Measurements from ENCODE around the gene NES.

Gene NES

DNA sequence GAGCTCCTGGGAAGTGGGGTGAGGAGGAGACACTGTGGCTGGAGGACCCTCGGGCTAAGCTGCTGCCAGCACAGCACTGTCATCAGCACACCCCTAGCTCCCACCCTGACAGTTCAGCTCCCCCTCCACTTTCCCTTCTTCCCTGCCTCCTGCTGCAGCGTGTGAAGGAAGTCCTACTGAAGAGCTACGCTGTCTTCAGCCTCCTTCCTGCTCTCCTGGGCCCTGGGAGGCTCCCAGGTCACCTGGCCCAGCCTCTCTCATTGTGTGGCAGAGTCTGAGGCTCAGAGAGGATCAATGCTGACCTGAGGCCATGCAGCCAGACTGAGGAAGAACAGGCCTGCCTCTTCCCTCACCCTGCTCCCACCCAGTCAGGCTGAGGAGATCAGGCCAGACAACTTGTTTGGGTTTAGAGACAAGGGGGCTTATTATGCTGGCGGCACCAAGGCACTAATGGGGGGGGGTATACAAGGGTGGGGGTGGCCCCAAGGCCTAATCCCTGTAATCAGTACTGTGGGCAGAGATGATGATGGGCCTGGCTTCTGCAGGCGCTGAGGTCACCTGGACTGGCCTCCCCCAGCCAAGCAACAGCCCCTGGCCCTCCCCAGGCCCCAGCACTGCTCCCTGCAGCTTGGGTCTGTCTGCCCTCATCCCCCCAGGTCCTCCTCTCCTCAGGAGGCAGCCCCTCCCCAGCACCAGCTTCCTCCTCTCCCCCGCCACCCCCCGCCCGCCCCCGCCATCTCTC lies 9.1 kb downstream of the NES start:
- H3K4me1 ChIP-seq (ENCODE audit: control insufficient read depth, insufficient read depth, low read length, unreplicated experiment): peaks cover 13% of the 10 kb centered on the region
- H3K27ac ChIP-seq (ENCODE audit: low read depth, low read length): no peak overlapping the region
- H2AFZ ChIP-seq (ENCODE audit: low read length, unreplicated experiment): no peak overlapping the region
- no peaks in the 10 kb centered on the region for H3K36me3 ChIP-seq (ENCODE audit: insufficient read depth, low read length)
- H3K79me2 ChIP-seq (ENCODE audit: control insufficient read depth, insufficient read depth, low read length, unreplicated experiment): no peaks in the 10 kb centered on the region
- H3K27me3 ChIP-seq (ENCODE audit: insufficient read depth, low read length): no peaks in the 10 kb centered on the region
- H3K4me3 ChIP-seq (ENCODE audit: low read depth, low read length): no peak overlapping the region

DNA sequence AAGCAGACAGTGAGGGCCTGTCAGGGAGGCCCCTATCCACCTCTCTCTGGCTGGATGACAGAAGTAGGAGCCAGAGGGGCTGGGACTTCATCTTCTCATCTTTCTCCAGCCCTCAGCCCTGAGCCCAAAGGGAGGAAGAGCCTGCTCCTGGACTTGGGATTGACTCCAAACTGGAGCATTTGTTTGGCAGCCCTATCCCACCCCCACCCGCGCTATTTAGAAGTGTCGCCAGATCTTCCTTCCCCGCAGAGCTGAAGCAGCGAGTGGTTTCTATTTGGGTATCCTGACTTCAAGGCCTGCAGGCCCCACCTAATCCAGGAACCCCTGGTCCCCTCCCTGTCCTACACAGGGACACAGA lies 9.6 kb downstream of the NES start:
- Histone ChIP-seq H3K4me3 (ENCODE audit: low read depth, low read length) (no peak overlapping the region), H3K79me2 (ENCODE audit: control insufficient read depth, insufficient read depth, low read length, unreplicated experiment) (no peaks in the 10 kb centered on the region), H3K27me3 (ENCODE audit: insufficient read depth, low read length) (no peaks in the 10 kb centered on the region), H2AFZ (ENCODE audit: low read length, unreplicated experiment) (no peak overlapping the region), H3K27ac (ENCODE audit: low read depth, low read length) (no peak overlapping the region), H3K4me1 (ENCODE audit: control insufficient read depth, insufficient read depth, low read length, unreplicated experiment) (peaks cover 18% of the 10 kb centered on the region), H3K36me3 (ENCODE audit: insufficient read depth, low read length) (no peaks in the 10 kb centered on the region)

DNA sequence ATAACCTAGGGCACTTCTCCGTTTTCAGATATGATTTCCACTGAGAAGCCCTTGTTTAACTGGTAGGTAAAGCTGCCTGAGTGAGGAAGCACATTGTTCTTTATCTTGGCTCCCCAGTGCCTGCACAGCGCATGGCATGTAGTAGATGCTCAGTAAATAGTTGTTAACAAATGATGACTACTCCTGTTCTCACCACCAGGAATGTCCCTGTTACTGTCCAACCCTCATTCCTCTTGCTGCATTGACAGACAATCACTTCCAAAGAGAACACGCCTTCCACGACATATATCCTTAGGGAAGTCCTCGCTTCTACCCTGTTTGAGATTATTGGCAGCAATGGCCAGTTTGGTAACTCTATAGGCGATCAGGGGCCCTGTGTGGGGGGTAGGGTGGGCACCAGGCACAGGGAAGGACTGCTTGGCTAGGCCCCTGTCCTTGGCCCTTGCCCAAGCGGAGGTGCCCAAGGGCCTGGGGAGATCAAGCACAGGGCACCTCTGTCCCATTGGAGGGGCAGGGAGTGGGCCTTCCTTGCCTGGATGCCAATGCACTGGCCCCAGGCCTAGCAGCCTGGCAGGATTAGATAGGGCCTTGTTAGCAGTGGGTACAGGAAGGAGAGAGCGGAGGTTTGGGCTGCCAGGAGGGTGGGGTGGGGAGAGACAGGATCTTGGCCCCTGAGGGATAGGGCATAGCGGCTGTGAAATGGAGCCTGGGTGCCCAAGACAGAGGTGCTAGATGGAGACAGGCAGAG lies 10.2 kb downstream of the NES start:
- Histone ChIP-seq H3K4me1 (ENCODE audit: control insufficient read depth, insufficient read depth, low read length, unreplicated experiment) (peaks cover 23% of the 10 kb centered on the region), H3K36me3 (ENCODE audit: insufficient read depth, low read length) (no peaks in the 10 kb centered on the region), H3K4me3 (ENCODE audit: low read depth, low read length) (no peak overlapping the region), H3K27me3 (ENCODE audit: insufficient read depth, low read length) (no peaks in the 10 kb centered on the region), H3K27ac (ENCODE audit: low read depth, low read length) (no peak overlapping the region), H2AFZ (ENCODE audit: low read length, unreplicated experiment) (no peak overlapping the region), H3K79me2 (ENCODE audit: control insufficient read depth, insufficient read depth, low read length, unreplicated experiment) (no peaks in the 10 kb centered on the region)

DNA sequence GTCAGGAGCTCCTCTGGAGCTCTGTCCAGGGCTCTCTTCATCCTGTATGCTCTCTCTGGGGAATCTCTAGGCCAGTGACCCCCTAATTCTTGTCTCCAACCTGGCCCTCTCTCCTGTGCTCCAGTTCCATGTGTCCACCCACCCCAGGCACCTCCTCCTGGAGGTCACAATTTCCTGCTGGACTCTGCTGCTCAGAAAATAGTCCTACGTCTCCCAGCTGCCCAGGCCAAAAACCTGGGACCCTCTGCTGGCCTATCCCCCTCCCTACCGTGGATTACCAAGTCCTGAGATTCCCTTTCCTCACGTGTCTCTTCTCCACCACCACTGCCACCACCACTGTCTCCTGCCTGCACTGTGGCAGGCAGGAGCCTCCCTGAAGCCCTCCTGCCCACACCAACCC lies 11.7 kb downstream of the NES start:
- Histone ChIP-seq H3K27ac (ENCODE audit: low read depth, low read length) (no peak overlapping the region), H3K4me1 (ENCODE audit: control insufficient read depth, insufficient read depth, low read length, unreplicated experiment) (peaks cover 37% of the 10 kb centered on the region), H3K27me3 (ENCODE audit: insufficient read depth, low read length) (no peaks in the 10 kb centered on the region)

DNA sequence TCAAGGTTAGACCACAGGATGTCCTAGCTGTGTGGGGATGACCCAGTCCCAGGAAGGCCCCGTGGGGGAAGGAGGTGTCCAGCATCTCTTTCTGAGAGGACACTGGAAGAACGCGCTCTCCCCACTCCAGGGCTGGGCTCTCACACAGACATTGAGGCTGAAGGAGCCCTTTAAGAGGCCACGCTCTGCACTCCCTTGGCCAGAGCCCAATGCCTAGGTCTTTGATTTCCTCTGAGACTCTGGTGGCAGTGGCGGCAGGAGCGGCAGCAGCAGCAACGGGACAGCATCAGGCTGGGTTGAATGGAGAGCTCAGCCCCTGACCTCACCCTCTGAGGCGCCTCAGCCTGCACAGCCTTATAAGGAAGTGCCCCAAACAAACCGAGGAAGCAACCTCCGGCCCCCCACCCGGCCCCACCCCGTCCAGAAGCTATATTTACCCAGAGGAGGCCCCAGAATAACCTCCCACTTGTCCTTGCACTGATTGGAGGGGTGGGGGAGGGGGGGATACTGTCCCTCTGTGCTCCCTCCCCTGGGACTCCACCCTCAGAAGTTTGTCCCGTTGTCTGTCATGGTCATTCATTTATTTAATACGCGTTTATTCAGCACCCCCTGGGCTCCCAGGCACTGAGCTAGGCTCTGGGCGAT lies 12.3 kb downstream of the NES start:
- Histone ChIP-seq H3K4me3 (ENCODE audit: low read depth, low read length) (no peak overlapping the region), H3K36me3 (ENCODE audit: insufficient read depth, low read length) (no peaks in the 10 kb centered on the region), H2AFZ (ENCODE audit: low read length, unreplicated experiment) (no peak overlapping the region), H3K27ac (ENCODE audit: low read depth, low read length) (no peak overlapping the region), H3K79me2 (ENCODE audit: control insufficient read depth, insufficient read depth, low read length, unreplicated experiment) (no peaks in the 10 kb centered on the region), H3K27me3 (ENCODE audit: insufficient read depth, low read length) (no peaks in the 10 kb centered on the region), H3K4me1 (ENCODE audit: control insufficient read depth, insufficient read depth, low read length, unreplicated experiment) (peaks cover 40% of the 10 kb centered on the region)

More for the DNA sequence above, 11.7 kb downstream of the NES start:
- Histone ChIP-seq H3K36me3 (ENCODE audit: insufficient read depth, low read length) (no peaks in the 10 kb centered on the region), H3K79me2 (ENCODE audit: control insufficient read depth, insufficient read depth, low read length, unreplicated experiment) (no peaks in the 10 kb centered on the region), H3K4me3 (ENCODE audit: low read depth, low read length) (no peak overlapping the region), H2AFZ (ENCODE audit: low read length, unreplicated experiment) (no peak overlapping the region)

DNA sequence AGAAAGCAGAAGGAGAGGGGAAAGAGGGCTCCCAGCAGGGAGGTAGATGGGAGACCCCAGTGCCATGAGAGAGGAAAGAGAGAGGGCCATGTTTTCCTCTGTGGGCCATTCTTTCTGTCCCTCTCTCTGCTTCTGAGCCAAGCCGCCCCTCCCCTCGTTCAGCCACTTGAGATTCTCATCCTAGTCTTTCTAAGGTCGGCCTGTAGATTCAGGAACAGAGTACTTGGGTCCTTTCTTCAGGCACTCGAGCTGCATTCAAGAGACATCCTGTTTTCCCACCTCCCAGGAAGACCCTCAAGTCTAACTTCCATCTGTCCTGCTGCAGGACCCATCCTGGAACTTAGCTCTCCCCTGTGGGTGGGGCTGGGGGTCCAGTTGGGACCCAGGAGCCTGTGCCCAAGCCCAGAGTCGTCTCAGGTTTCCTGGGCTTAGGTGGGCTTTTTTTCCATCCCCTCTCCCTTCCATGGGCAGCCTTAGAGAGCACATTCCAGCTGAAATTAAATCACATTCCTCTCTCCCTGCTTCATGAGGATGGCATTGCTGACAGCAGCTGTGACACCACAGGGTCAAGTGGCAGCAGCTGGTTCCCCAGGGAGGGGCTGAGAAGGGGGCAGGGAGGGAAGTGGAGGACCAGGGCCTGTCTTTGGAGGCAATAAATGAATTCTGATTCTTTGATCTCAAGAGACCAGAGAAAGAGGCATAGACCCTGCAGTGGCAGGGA lies 13.0 kb downstream of the NES start:
- peaks cover 46% of the 10 kb centered on the region for H3K4me1 ChIP-seq (ENCODE audit: control insufficient read depth, insufficient read depth, low read length, unreplicated experiment)

DNA sequence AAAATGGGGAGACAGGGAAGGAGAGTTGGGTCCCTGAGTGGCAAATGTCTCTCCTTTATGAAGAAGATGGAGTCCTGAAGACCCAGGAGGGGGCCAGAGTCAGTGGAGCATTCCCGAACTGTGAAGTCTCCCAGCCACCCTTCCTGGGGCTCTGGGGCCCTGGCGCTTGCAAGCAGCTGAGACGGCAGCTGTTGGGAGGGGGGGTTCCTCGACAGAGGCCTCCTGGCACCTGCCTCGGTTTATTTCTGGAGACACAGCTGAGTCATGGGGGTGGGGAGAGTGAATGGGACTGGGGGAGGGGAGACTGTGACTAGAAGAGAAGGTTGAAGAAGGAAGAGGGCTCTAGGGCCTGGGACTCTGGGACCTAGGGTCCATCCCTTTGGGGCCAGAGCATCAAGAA lies 14.0 kb downstream of the NES start:
- no peaks in the 10 kb centered on the region for H3K79me2 ChIP-seq (ENCODE audit: control insufficient read depth, insufficient read depth, low read length, unreplicated experiment)
- H2AFZ ChIP-seq (ENCODE audit: low read length, unreplicated experiment): no peak overlapping the region
- H3K27ac ChIP-seq (ENCODE audit: low read depth, low read length): no peak overlapping the region
- no peaks in the 10 kb centered on the region for H3K36me3 ChIP-seq (ENCODE audit: insufficient read depth, low read length)
- H3K27me3 ChIP-seq (ENCODE audit: insufficient read depth, low read length): no peaks in the 10 kb centered on the region
- H3K4me3 ChIP-seq (ENCODE audit: low read depth, low read length): no peak overlapping the region
- peaks cover 47% of the 10 kb centered on the region for H3K4me1 ChIP-seq (ENCODE audit: control insufficient read depth, insufficient read depth, low read length, unreplicated experiment)

More for the DNA sequence above, 13.0 kb downstream of the NES start:
- H3K27ac ChIP-seq (ENCODE audit: low read depth, low read length): no peak overlapping the region
- H3K27me3 ChIP-seq (ENCODE audit: insufficient read depth, low read length): no peaks in the 10 kb centered on the region
- H3K79me2 ChIP-seq (ENCODE audit: control insufficient read depth, insufficient read depth, low read length, unreplicated experiment): no peaks in the 10 kb centered on the region
- no peak overlapping the region for H2AFZ ChIP-seq (ENCODE audit: low read length, unreplicated experiment)
- no peak overlapping the region for H3K4me3 ChIP-seq (ENCODE audit: low read depth, low read length)
- no peaks in the 10 kb centered on the region for H3K36me3 ChIP-seq (ENCODE audit: insufficient read depth, low read length)

DNA sequence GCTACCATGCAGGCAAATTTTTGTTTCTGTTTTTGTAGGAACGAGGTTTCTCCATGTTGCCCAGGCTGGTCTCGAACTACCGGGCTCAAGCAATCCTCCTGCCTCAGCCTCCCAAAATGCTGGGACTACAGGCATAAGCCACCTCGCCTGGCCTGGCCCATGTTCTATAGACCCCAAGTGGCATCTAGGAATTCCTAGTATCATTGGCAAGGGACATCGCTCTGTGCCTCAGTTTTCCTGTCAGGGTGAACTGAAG lies 14.5 kb downstream of the NES start:
- H3K4me1 ChIP-seq (ENCODE audit: control insufficient read depth, insufficient read depth, low read length, unreplicated experiment): peaks cover 47% of the 10 kb centered on the region

DNA sequence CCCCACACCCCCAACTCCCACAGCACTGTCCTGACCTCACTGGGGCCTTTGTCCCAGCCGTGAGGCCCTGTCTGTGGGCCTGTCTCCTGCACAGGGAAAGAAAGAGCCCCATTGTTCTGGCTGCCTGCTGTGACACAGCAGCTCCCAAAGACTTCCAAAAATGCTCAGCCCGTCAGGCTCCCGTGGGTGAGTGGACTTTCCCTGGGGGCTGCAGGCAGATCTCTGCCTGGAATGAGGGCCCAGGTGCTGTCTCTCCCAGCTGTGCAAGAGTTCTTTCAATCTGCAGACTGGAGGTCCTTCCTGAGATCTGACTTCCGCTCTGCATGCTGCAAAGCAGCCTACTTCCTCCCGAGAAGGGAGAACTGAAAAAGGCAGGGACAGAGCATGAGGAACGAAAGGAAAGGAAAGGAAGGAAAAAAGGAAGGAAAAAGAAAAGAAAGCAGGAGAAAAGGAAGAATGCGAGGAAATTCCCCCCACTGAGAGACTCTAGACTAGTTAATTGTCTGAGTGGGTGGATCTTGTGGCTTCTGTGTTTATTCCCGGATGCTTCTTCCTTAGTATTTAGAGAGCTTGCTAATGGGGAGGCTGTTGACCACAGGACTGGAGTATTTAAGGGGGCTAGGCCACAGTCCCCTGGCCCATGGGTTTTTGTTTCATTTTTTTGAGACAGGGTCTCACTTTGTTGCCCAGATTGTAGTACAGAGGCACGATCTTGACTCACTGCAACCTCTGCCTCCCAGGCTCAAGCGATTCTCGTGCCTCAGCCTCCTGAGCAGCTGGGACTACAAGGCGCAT lies 15.0 kb downstream of the NES start:
- H3K4me3 ChIP-seq (ENCODE audit: low read depth, low read length): no peak overlapping the region
- peak overlapping the region; percentile 9 for H2AFZ ChIP-seq (ENCODE audit: low read length, unreplicated experiment)
- no peaks in the 10 kb centered on the region for H3K79me2 ChIP-seq (ENCODE audit: control insufficient read depth, insufficient read depth, low read length, unreplicated experiment)
- H3K27me3 ChIP-seq (ENCODE audit: insufficient read depth, low read length): peaks cover 2% of the 10 kb centered on the region; the same call in 1 of the 2 replicates
- no peaks in the 10 kb centered on the region for H3K36me3 ChIP-seq (ENCODE audit: insufficient read depth, low read length)
- H3K27ac ChIP-seq (ENCODE audit: low read depth, low read length): peak overlapping the region; percentile 45
- H3K4me1 ChIP-seq (ENCODE audit: control insufficient read depth, insufficient read depth, low read length, unreplicated experiment): peaks cover 48% of the 10 kb centered on the region

More for the DNA sequence above, 14.5 kb downstream of the NES start:
- no peak overlapping the region for H3K27ac ChIP-seq (ENCODE audit: low read depth, low read length)
- H3K27me3 ChIP-seq (ENCODE audit: insufficient read depth, low read length): no peaks in the 10 kb centered on the region
- no peaks in the 10 kb centered on the region for H3K79me2 ChIP-seq (ENCODE audit: control insufficient read depth, insufficient read depth, low read length, unreplicated experiment)
- H3K4me3 ChIP-seq (ENCODE audit: low read depth, low read length): no peak overlapping the region
- H2AFZ ChIP-seq (ENCODE audit: low read length, unreplicated experiment): no peak overlapping the region
- no peaks in the 10 kb centered on the region for H3K36me3 ChIP-seq (ENCODE audit: insufficient read depth, low read length)

DNA sequence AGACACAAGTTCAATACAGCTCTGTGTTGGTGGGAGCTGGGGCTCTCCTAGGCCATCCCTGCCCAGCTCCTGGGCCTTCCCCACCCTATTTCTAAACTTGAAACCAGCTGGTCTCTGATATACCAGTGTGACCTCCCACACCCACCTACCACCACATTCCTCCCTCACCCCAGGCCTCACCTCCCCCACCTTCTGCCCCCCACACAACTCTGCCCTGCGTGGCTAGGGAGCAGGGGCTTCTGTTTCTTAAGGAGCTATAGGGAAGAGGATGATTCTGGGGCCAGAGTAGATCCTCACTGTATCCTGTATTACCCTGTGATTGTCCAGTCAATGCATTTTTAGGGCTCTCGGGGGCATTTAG lies 16.5 kb downstream of the NES start:
- H3K4me3 ChIP-seq (ENCODE audit: low read depth, low read length): peak overlapping the region; percentile 67
- H3K36me3 ChIP-seq (ENCODE audit: insufficient read depth, low read length): no peaks in the 10 kb centered on the region
- peak overlapping the region; percentile 70 for H3K27ac ChIP-seq (ENCODE audit: low read depth, low read length)
- no peaks in the 10 kb centered on the region for H3K79me2 ChIP-seq (ENCODE audit: control insufficient read depth, insufficient read depth, low read length, unreplicated experiment)
- H3K4me1 ChIP-seq (ENCODE audit: control insufficient read depth, insufficient read depth, low read length, unreplicated experiment): peaks cover 54% of the 10 kb centered on the region
- no peak overlapping the region for H2AFZ ChIP-seq (ENCODE audit: low read length, unreplicated experiment)
- H3K27me3 ChIP-seq (ENCODE audit: insufficient read depth, low read length): peaks cover 16% of the 10 kb centered on the region; the same call in 1 of the 2 replicates

Data from ACC112 (cell line).